ENCODE data around the gene LOXL1. TPM values are rescaled to one million over a fixed set of nuclear protein-coding genes. Genes with fewer than 3 reads are reported as not detected.

Gene LOXL1
- total and polyA plus RNA-seq, 2 of the 13 experiments (the other 11 are each of a cell fraction or from before 2014, with no cell fraction given), result 0.51 to 1.3 TPM

- TF ChIP-seq SNAPC4 (CRISPR knock-in tag; IDR thresholded peaks at IDR 0.05) (no peak), ZNF256 (CRISPR knock-in tag; conservative IDR thresholded peaks at IDR 0.05) (no peak), TRIM24 (CRISPR knock-in tag; IDR thresholded peaks at IDR 0.05) (no peak), SRSF4 (IDR thresholded peaks at IDR 0.05; ENCODE audit: low read depth, low read length, poor library complexity, severe bottlenecking) (no peak), NBN (conservative IDR thresholded peaks at IDR 0.05) (no peak), NKX3-1 (CRISPR knock-in tag; IDR thresholded peaks at IDR 0.05) (no peak), SMC3 (IDR thresholded peaks at IDR 0.05; ENCODE audit: low read length) (peak; percentile 74), MEIS1 (CRISPR knock-in tag; IDR thresholded peaks at IDR 0.05; ENCODE audit: borderline replicate concordance) (no peak), YY1 (IDR thresholded peaks at IDR 0.05; ENCODE audit: insufficient read depth, insufficient replicate concordance, low read depth, low read length) (peak; percentile 44), ZNF615 (CRISPR knock-in tag; IDR thresholded peaks at IDR 0.05; ENCODE audit: borderline replicate concordance) (no peak), KDM2A (CRISPR knock-in tag; IDR thresholded peaks at IDR 0.05; ENCODE audit: borderline replicate concordance, low read depth) (peak; percentile 43; the same call in 1 of the 2 replicates), RERE (CRISPR knock-in tag; IDR thresholded peaks at IDR 0.05; ENCODE audit: low read depth) (no peak), E2F1 (CRISPR knock-in tag; IDR thresholded peaks at IDR 0.05) (no peak), FUBP1 (CRISPR knock-in tag; IDR thresholded peaks at IDR 0.05; ENCODE audit: borderline replicate concordance) (no peak)
These were observed 46.9 kb downstream of the LOXL1 start (continued) for GRCh38 chr15:73972984-73973682.
